ENCODE measurements around the gene MGRN1.

MGRN1 gene

GRCh38 chr16:4624827-4625559 lies 367 bp downstream of the MGRN1 start:
- DNase-seq (ENCODE audit: low spot score) = peak; percentile 23

GRCh38 chr16:4625560-4626159 lies 1.0 kb downstream of the MGRN1 start:
- DNase-seq (ENCODE audit: low spot score) = no peak

- no peak for DNase-seq (ENCODE audit: low spot score)
Measured at GRCh38 chr16:4626396-4626795, 1.8 kb downstream of the MGRN1 start.

GRCh38 chr16:4628283-4628682 lies 3.7 kb downstream of the MGRN1 start:
- no peak for DNase-seq (ENCODE audit: low spot score)

- no peak for DNase-seq (ENCODE audit: low spot score)
Measured at GRCh38 chr16:4631444-4631843, 6.8 kb downstream of the MGRN1 start.

- no peak for DNase-seq (ENCODE audit: low spot score)
Measured at GRCh38 chr16:4633910-4634635, 9.4 kb downstream of the MGRN1 start.

- no peak for DNase-seq (ENCODE audit: low spot score)
Measured at GRCh38 chr16:4634768-4635167, 10.1 kb downstream of the MGRN1 start.

GRCh38 chr16:4636196-4636595 lies 11.6 kb downstream of the MGRN1 start:
- DNase-seq (ENCODE audit: low spot score) = no peak

GRCh38 chr16:4637501-4638166 lies 13.0 kb downstream of the MGRN1 start:
- DNase-seq (ENCODE audit: low spot score) = no peak

- no peak for DNase-seq (ENCODE audit: low spot score)
Measured at GRCh38 chr16:4639899-4640509, 15.4 kb downstream of the MGRN1 start.

GRCh38 chr16:4640572-4641305 lies 16.1 kb downstream of the MGRN1 start:
- DNase-seq (ENCODE audit: low spot score) = no peak

- no peak for DNase-seq (ENCODE audit: low spot score)
Measured at GRCh38 chr16:4641306-4641687, 16.7 kb downstream of the MGRN1 start.

GRCh38 chr16:4641895-4642294 lies 17.3 kb downstream of the MGRN1 start:
- DNase-seq (ENCODE audit: low spot score) = no peak

GRCh38 chr16:4646773-4647643 lies 22.4 kb downstream of the MGRN1 start:
- no peak for DNase-seq (ENCODE audit: low spot score)

- no peak for DNase-seq (ENCODE audit: low spot score)
Measured at GRCh38 chr16:4647644-4647980, 23.0 kb downstream of the MGRN1 start.

- DNase-seq (ENCODE audit: low spot score) = no peak
Measured at GRCh38 chr16:4648917-4649316, 24.3 kb downstream of the MGRN1 start.

GRCh38 chr16:4649744-4650442 lies 25.3 kb downstream of the MGRN1 start:
- DNase-seq (ENCODE audit: low spot score) = no peak

- DNase-seq (ENCODE audit: low spot score) = peak; percentile 35
Measured at GRCh38 chr16:4650443-4651074, 25.9 kb downstream of the MGRN1 start.

- no peak for DNase-seq (ENCODE audit: low spot score)
Measured at GRCh38 chr16:4651827-4652226, 27.2 kb downstream of the MGRN1 start.

- no peak for DNase-seq (ENCODE audit: low spot score)
Measured at GRCh38 chr16:4652561-4652960, 27.9 kb downstream of the MGRN1 start.
